IPS-18a (cell line): ENCODE data around the gene BRD4.

ENCODE experiments used
- H3K27ac ChIP-seq: one replicate; pipeline ENCODE4 v1.5.1; 2013; ENCODE audit warnings: low read length
- H3K27me3 ChIP-seq: one replicate; pipeline ENCODE4 v1.6.1; 2013; ENCODE audit warnings: mild to moderate bottlenecking, low read length; ENCODE audit not compliant: control insufficient read depth, insufficient read depth
- H3K36me3 ChIP-seq: one replicate; pipeline ENCODE4 v1.6.1; 2013; ENCODE audit warnings: low read depth, low read length; ENCODE audit not compliant: control insufficient read depth
- H3K4me1 ChIP-seq: one replicate; pipeline ENCODE4 v1.6.1; 2013; ENCODE audit warnings: low read depth, low read length; ENCODE audit not compliant: control insufficient read depth
- H3K4me3 ChIP-seq: one replicate; pipeline ENCODE4 v1.5.1; 2013; ENCODE audit warnings: low read length
- H3K9ac ChIP-seq: one replicate; pipeline ENCODE4 v1.6.1; 2013; ENCODE audit warnings: mild to moderate bottlenecking, low read length, moderate library complexity
- H3K9me3 ChIP-seq: one replicate; pipeline ENCODE4 v1.6.1; 2013; ENCODE audit warnings: low read depth, low read length; ENCODE audit not compliant: control insufficient read depth

BRD4 gene

DNA sequence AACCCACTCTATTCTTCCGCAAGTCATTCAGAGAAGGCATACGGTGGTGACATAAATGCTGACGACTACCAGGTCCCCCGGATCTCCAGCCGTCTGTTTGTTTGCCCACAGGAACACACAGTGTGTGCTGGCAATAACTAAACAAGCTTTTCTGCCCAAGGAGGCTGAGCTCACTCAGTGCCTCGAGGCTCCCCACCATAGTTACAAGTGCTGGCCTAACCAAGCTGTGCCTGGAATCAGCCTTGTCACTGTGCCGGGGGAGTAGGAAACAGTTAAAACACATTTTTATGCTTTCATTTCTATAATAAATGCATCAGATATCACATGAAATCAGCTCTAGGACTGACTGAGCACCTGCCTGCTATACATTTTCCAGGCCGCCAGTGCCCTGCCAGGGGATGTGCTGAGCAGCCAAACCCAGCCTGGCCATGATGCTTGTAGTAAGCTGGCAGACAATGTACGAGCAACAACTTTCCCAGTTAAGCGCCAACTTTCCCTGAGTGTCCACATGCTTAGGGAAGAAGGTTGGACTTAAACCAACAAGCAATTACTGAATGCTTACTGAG, 28.1 kb downstream of the BRD4 start:
- H3K27ac ChIP-seq, result no peak overlapping the region

DNA sequence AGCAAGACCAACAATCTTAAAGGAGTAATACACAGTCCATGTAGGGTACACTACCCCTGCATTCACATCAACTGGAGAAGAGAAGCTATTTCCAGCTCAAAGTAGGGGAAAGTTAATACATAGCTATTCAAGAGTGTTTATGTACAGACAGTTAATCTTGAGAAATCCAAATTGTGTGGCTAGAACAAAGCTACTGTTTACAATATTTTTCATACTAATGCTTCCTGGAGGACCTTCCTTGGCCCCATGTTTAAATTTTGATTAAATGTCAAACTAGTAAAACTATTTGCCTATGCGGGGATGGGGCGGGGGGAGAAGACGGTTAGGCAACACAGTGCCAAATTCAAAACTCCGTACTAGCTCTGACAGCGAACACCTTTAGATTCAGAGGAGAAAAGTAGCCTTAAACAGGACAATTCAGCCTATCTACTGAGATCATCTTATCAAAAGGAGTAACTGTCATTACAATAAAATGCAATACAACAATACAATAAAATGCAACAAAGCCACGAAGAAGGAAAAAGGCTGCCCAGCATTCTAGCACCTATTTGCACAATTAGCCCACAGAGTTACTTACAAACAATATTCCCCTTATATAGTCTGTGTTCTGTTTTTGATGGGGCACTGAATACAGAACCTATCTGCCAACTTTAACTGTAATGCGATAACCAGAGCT, 29.1 kb downstream of the BRD4 start:
- H3K9me3 ChIP-seq, result no peaks in the 10 kb centered on the region
- no peaks in the 10 kb centered on the region for H3K36me3 ChIP-seq
- H3K9ac ChIP-seq, result no peak overlapping the region
- H3K4me3 ChIP-seq, result no peak overlapping the region
- no peaks in the 10 kb centered on the region for H3K27me3 ChIP-seq
- no peak overlapping the region for H3K27ac ChIP-seq
- peaks cover 9% of the 10 kb centered on the region for H3K4me1 ChIP-seq

More for the DNA sequence above, 28.1 kb downstream of the BRD4 start:
- H3K9me3 ChIP-seq, result no peaks in the 10 kb centered on the region
- no peaks in the 10 kb centered on the region for H3K27me3 ChIP-seq
- H3K4me3 ChIP-seq, result no peak overlapping the region
- peaks cover 4% of the 10 kb centered on the region for H3K4me1 ChIP-seq
- H3K9ac ChIP-seq, result no peak overlapping the region
- H3K36me3 ChIP-seq, result no peaks in the 10 kb centered on the region

DNA sequence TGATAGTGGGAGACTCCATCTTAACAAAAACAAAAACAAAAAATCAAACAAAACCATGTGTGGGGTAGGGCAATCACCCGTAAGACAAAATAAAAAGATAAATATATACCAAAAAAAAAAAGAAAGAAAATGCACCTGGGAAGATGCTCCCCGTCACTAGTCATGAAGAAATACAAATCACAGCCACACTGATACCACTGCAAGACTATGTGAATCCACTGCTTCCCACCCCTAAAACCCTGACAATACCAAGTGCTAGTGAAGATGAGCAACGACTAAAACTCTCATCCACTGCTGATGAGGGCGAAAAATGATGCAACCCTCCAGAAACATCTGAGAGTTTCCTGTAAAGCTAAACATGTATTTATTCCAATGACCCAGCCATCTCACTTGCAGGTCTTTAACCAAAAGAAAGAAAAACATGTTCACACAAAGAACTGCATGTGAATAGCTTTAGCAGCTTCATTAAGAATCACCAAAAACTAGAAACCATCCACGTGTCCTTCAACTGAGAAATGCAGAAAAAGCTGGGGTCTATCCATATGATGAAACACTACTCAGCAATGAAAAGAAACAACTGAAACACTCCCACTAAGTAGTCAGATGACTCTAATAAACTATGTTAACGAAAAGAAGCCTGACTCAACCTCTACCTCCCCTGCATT, 31.7 kb downstream of the BRD4 start:
- no peaks in the 10 kb centered on the region for H3K36me3 ChIP-seq
- no peak overlapping the region for H3K27ac ChIP-seq
- H3K4me3 ChIP-seq, result no peak overlapping the region
- H3K9ac ChIP-seq, result no peak overlapping the region
- H3K4me1 ChIP-seq, result peaks cover 14% of the 10 kb centered on the region
- no peaks in the 10 kb centered on the region for H3K27me3 ChIP-seq
- no peaks in the 10 kb centered on the region for H3K9me3 ChIP-seq

DNA sequence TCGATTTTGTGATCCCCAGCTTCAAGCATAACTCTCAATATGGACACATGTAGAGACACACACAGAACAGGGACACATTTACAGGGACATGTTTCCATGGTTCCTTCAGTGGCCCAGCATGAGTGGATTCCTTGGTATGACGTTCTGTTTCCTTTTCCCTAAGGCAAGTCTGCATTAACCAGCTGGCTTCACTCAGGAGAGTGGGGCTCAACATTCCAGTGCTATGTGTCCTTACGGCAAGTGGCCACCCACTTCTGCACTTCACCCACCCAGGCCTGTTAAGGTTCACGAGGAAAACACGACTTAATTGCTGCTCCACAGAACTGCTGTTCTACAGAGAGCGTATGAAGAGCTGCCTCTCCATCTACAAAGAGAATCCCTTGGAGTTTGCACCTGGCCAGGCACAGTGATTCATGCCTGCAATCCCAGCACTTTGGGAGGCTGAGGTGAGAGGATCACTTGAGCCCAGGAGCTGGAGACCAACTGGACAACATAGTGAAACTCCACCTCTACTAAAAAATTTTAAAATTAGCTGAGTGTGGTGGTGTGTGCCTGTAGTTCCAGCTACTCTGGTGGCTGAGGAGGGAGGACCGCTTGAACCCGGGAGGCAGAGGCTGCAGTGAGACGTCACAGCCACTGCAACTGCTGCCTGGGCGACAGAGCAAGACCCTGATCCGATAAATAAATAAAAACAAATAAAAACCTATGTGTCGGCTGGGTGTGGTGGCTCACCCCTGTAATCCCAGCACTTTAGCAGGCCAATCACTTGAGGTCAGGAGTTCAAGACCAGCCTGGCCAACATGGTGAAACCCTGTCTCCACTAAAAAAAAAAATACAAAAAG, 32.5 kb downstream of the BRD4 start:
- H3K9ac ChIP-seq, result no peak overlapping the region
- peaks cover 14% of the 10 kb centered on the region for H3K4me1 ChIP-seq
- no peaks in the 10 kb centered on the region for H3K27me3 ChIP-seq
- H3K36me3 ChIP-seq, result no peaks in the 10 kb centered on the region
- H3K4me3 ChIP-seq, result no peak overlapping the region
- no peak overlapping the region for H3K27ac ChIP-seq
- no peaks in the 10 kb centered on the region for H3K9me3 ChIP-seq

DNA sequence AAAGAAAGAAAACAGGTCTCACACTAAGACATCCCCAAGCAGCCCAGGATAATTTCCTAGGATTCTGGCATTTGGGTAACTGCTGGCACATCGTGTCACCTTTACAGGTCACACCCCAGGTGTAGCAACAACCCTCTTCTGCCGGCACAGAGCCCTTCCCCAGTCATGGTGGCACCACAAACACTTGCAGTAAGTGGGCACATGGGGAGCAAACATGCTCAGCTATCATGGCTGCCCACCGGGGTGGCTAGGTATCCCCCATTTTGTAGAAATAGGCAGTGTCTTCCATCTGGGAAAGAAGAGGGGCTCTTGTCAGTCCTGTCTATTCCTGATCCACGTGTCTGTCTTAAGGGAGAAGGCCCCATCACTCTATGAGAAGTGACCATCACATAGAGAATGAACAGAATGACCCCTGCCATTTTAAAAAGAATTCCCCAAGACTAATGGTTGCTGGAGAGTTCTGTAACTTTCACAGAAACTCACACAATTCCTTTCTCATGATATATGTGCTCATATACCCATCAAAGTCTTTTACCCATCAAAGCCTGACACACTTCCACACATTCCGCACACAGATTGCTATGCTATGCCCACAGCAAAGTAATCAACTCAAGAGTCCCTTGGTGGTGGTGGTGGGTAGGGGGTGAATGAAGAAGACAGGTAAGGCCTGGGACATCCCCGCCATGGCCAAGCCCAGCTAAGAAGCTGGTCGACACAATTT, 33.3 kb downstream of the BRD4 start:
- Histone ChIP-seq H3K9ac (no peak overlapping the region), H3K36me3 (no peaks in the 10 kb centered on the region), H3K27me3 (no peaks in the 10 kb centered on the region), H3K4me1 (peaks cover 14% of the 10 kb centered on the region), H3K9me3 (no peaks in the 10 kb centered on the region), H3K4me3 (no peak overlapping the region), H3K27ac (no peak overlapping the region)

DNA sequence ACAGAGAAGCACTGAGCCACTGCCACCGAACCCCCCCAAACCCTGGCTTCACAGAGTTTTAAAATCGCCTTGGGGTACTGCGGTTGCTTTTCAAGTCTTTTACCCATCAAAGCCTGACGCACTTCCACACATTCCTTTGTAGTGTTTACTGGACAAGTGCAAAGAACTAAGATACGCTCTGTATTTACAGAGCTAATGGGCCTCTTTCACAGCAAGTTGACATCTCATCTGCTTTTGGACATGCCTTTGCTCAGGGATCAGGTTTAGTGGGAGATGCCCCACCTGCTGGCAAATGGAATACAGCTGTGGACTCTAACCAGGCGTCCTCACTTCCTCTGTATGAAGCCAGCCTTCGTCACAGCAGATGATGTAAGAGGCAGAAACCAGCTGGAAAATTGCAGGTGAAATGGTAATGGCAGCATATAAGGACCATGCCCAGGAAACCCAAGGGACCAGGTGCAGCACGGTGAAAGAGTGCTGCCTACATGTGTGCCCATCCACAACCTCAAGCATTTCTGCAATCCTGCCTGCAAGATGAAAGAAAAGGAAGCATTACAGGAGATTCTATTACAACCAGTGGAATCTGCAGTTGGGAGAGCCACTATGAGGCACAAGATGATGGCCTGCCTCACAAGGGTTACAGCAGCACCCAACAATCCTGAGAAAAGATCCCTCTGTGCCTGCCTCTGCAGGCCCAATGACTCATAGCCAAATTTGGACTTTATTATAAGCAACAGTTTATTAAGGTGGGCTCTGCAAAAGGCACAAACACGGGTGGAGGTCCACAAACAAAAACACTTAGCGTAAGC, 34.7 kb downstream of the BRD4 start:
- Histone ChIP-seq H3K36me3 (no peaks in the 10 kb centered on the region), H3K9me3 (no peaks in the 10 kb centered on the region), H3K27me3 (no peaks in the 10 kb centered on the region), H3K27ac (no peak overlapping the region), H3K9ac (no peak overlapping the region), H3K4me1 (peaks cover 27% of the 10 kb centered on the region), H3K4me3 (no peak overlapping the region)

DNA sequence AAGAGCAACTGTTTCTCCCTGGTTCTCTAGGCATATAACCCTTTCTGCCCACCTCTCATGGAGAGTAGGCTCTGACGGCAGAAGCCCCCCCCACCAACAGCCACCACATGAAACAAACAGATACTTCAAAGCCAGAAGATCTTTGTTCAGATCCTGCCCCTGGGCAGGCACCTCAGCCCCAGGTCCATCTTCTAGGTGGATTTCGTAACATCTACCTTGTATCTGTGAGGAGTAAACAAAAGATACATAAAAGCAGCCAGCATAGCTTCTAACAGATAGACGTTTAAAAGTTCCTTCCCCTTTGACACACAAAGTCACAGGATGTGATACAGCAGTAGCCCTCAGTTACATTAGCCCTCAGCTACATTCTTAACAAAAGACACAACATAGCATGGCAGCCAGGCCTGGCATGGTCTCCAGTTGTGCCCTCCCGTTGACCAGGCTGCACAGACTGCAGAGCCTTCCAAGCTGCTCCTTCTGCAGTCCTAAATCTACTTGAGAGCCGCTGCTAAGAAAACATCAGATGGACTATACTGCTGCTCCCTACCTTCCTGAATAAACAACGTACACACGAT, 35.4 kb downstream of the BRD4 start:
- H3K4me3 ChIP-seq, result no peak overlapping the region
- H3K9ac ChIP-seq, result no peak overlapping the region
- peaks cover 30% of the 10 kb centered on the region for H3K4me1 ChIP-seq
- no peaks in the 10 kb centered on the region for H3K36me3 ChIP-seq
- no peaks in the 10 kb centered on the region for H3K9me3 ChIP-seq
- no peaks in the 10 kb centered on the region for H3K27me3 ChIP-seq
- H3K27ac ChIP-seq, result no peak overlapping the region

DNA sequence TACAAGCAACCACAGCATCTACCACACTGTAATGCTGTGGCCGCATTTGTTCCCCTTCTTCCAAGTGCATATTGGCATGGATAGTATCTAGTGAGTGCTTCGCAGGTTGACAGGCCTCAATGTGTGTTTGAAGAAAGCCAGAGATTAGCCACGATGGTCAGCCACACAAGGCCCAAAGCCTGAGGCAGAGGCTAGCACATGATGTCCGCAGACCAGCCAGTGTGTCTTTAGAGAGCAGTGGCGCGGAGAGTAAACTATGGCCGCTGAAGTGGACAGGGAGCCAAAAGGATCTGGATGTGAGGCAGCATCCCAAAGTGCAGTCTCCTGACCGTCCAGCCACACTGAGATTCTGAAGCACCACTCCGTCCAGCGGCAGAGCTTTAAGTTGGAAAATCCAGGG, 36.0 kb downstream of the BRD4 start:
- Histone ChIP-seq H3K4me3 (no peak overlapping the region), H3K27me3 (no peaks in the 10 kb centered on the region), H3K27ac (no peak overlapping the region), H3K36me3 (no peaks in the 10 kb centered on the region), H3K9ac (no peak overlapping the region), H3K4me1 (peaks cover 35% of the 10 kb centered on the region), H3K9me3 (no peaks in the 10 kb centered on the region)

DNA sequence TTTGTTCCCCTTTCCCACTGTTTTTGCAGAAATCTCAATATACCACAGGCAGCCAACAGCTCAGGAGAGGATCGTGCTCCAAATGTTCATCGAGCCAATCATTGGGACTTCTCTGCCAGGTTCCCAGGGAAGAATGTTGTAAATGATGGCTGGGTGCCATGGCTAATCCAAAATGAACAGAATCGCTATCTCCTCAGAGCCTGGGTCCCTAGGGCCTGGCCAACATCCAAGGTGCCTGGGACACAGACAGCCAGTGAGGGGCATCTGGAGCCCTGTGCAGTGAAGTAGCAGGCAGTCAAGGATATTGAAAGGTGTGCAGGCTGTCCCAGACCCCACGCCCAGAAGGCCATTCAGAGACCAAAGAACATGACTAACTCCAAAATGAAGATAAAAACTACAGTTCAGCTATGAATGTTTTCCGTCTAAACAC, 37.8 kb downstream of the BRD4 start:
- no peaks in the 10 kb centered on the region for H3K9me3 ChIP-seq
- no peak overlapping the region for H3K27ac ChIP-seq
- no peak overlapping the region for H3K9ac ChIP-seq

DNA sequence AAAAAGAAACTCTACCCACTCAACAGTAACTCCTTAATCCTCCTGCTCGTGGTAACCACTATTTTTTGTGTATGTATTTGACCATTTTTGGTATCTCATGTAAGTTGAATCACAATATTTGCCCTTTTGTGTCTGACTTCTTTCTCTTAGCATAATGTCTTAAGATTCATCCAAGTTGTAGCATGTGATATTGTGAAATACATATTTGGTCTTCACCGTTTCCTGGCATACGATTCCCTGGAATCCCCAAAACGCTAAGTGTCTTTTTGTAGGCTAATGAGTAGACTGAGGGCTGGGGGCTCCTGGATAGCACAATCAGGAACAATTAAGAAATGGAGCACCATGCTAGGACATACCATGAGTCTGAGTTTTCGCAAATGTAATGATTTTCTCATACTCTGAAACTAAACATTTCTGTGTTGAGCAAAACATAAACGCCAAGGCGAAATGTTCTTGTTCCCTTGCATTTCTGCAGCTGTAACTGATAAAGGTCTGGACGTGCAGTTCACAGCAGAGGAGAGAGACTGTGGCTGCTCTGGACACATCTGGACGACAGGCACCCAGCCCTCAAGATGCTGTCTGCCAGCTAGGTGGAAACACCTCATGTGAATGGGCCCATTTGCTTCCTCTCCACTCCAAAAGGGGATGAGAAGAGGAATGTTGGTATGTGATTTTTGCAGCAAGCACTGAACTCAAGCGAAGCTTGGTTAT, 38.4 kb downstream of the BRD4 start:
- Histone ChIP-seq H3K4me3 (no peak overlapping the region), H3K9ac (no peak overlapping the region), H3K27ac (no peak overlapping the region)

More for the DNA sequence above, 37.8 kb downstream of the BRD4 start:
- Histone ChIP-seq H3K36me3 (no peaks in the 10 kb centered on the region), H3K4me3 (no peak overlapping the region), H3K27me3 (no peaks in the 10 kb centered on the region), H3K4me1 (peaks cover 52% of the 10 kb centered on the region)

More for the DNA sequence above, 38.4 kb downstream of the BRD4 start:
- Histone ChIP-seq H3K36me3 (no peaks in the 10 kb centered on the region), H3K27me3 (no peaks in the 10 kb centered on the region), H3K9me3 (no peaks in the 10 kb centered on the region), H3K4me1 (peaks cover 46% of the 10 kb centered on the region)
